GM12891 (cell line): Measurements from ENCODE around the gene C1orf198.

Experiments used
- PAX5 ChIP-seq: IDR thresholded peaks from 2 replicates; pipeline ENCODE4 v1.6.1; 2011; ENCODE audit warnings: low read length, moderate library complexity, mild to moderate bottlenecking; ENCODE audit not compliant: insufficient read depth, severe bottlenecking
- POLR2A ChIP-seq: IDR thresholded peaks from 2 replicates; pipeline ENCODE4 v1.6.1; 2011; ENCODE audit warnings: low read depth, low read length, control low read depth
- POLR2AphosphoS5 ChIP-seq: IDR thresholded peaks from 2 replicates; pipeline ENCODE4 v1.6.1; 2011; ENCODE audit warnings: low read depth, low read length, control low read depth
- POU2F2 ChIP-seq: IDR thresholded peaks from 2 replicates; pipeline ENCODE4 v1.6.1; 2011; ENCODE audit warnings: low read depth, mild to moderate bottlenecking, control low read depth, low read length, moderate library complexity
- SPI1 ChIP-seq: IDR thresholded peaks from 2 replicates; pipeline ENCODE4 v1.6.1; 2011; ENCODE audit warnings: low read depth, low read length, control low read depth
- TAF1 ChIP-seq: IDR thresholded peaks from 2 replicates; pipeline ENCODE4 v1.6.1; 2011; ENCODE audit warnings: low read depth, low read length, control low read depth

- TF ChIP-seq POLR2A (no peak), POLR2AphosphoS5 (no peak), TAF1 (no peak), SPI1 (no peak), POU2F2 (no peak), PAX5 (no peak)
Observed at GRCh38 chr1:230916587-230917283, 48.4 kb upstream of the C1orf198 start.
